GM23338 (cell line): ENCODE measurements around the gene MAP1LC3A. TPM values are rescaled to one million over a fixed set of nuclear protein-coding genes. Genes with fewer than 3 reads are reported as not detected.
A peak's percentile ranks its signal among the peaks of the same experiment; 100 is the strongest.

Source experiments
- ATAC-seq: fragments of 200-7000 bp; cut with Tn5 transposase; 3 replicates; pipeline ENCODE4 v1.9.1; 2020
- DNase-seq: peaks from one replicate; pipeline ENCODE4 v3.0.0-alpha.2; 2015; ENCODE audit warnings: low spot score
- H2AFZ ChIP-seq: fragments of 200-600 bp; sonication (generic); 2 replicates; pipeline ENCODE4 v1.8.0; 2016; ENCODE audit warnings: antibody characterized with exemption, mild to moderate bottlenecking, moderate library complexity
- H3F3A ChIP-seq: fragments of 200-600 bp; sonication (generic); replicated peaks from 2 replicates; pipeline ENCODE4 v1.8.0; 2017; ENCODE audit warnings: antibody characterized with exemption, mixed run types, low read depth
- H3K27ac ChIP-seq: fragments of 200-600 bp; sonication (generic); 2 replicates; pipeline ENCODE4 v1.6.1; 2016; ENCODE audit warnings: low read depth
- H3K27me3 ChIP-seq: fragments of 200-600 bp; sonication (generic); 2 replicates; pipeline ENCODE4 v1.8.0; 2016; ENCODE audit warnings: mild to moderate bottlenecking, mixed run types, moderate library complexity; ENCODE audit not compliant: insufficient read depth
- H3K36me3 ChIP-seq: fragments of 200-600 bp; sonication (generic); 2 replicates; pipeline ENCODE4 v1.8.0; 2016; ENCODE audit warnings: mild to moderate bottlenecking; ENCODE audit not compliant: insufficient read depth
- H3K4me1 ChIP-seq: fragments of 200-600 bp; sonication (generic); 2 replicates; pipeline ENCODE4 v1.8.0; 2016; ENCODE audit warnings: mild to moderate bottlenecking, moderate library complexity; ENCODE audit not compliant: insufficient read depth
- H3K4me2 ChIP-seq: fragments of 200-600 bp; sonication (generic); 2 replicates; pipeline ENCODE4 v1.7.1; 2017; ENCODE audit warnings: mixed run types
- H3K4me3 ChIP-seq: fragments of 200-600 bp; sonication (generic); 2 replicates; pipeline ENCODE4 v1.6.1; 2016; ENCODE audit warnings: mixed run types
- H3K79me2 ChIP-seq: fragments of 200-600 bp; sonication (generic); replicated peaks from 2 replicates; pipeline ENCODE4 v1.8.0; 2017; ENCODE audit warnings: mild to moderate bottlenecking; ENCODE audit not compliant: insufficient read depth
- H3K9me2 ChIP-seq: fragments of 200-600 bp; sonication (generic); 2 replicates; pipeline ENCODE4 v1.8.0; 2017; ENCODE audit not compliant: insufficient read depth
- H4K20me1 ChIP-seq: fragments of 200-600 bp; sonication (generic); replicated peaks from 2 replicates; pipeline ENCODE4 v1.8.0; 2017; ENCODE audit warnings: mild to moderate bottlenecking; ENCODE audit not compliant: insufficient read depth
- H3K27ac Mint-ChIP-seq: 2 replicates; pipeline ENCODE4 v1.8.0; 2020; ENCODE audit warnings: inconsistent platforms, mild to moderate bottlenecking, moderate library complexity, mixed read lengths
- H3K27me3 Mint-ChIP-seq: 3 replicates; pipeline ENCODE4 v1.8.0; 2022; ENCODE audit warnings: low read depth, mild to moderate bottlenecking, moderate library complexity, mixed read lengths, inconsistent platforms; ENCODE audit not compliant: insufficient read depth, poor library complexity
- H3K36me3 Mint-ChIP-seq: 3 replicates; pipeline ENCODE4 v1.8.0; 2021; ENCODE audit warnings: low read depth, mild to moderate bottlenecking, inconsistent platforms, moderate library complexity, mixed read lengths
- H3K4me1 Mint-ChIP-seq: 3 replicates; pipeline ENCODE4 v1.8.0; 2020; ENCODE audit warnings: mild to moderate bottlenecking, inconsistent platforms, mixed read lengths
- H3K4me3 Mint-ChIP-seq: 3 replicates; pipeline ENCODE4 v1.8.0; 2021; ENCODE audit warnings: moderate library complexity, mild to moderate bottlenecking, inconsistent platforms, mixed read lengths
- H3K9me3 Mint-ChIP-seq: 3 replicates; pipeline ENCODE4 v1.8.0; 2020; ENCODE audit warnings: moderate library complexity, mild to moderate bottlenecking, inconsistent platforms, mixed read lengths
- CREB1 ChIP-seq: fragments of 250-450 bp; sonication (Bioruptor Pico); IDR thresholded peaks from 2 replicates; pipeline ENCODE4 v1.5.0; 2020; ENCODE audit warnings: low read depth, mild to moderate bottlenecking, moderate library complexity
- EZH2 ChIP-seq: fragments of 200-600 bp; sonication (generic); IDR thresholded peaks from one replicate; pipeline ENCODE4 v1.8.0; 2017; ENCODE audit warnings: antibody characterized with exemption, mild to moderate bottlenecking, low read depth; ENCODE audit not compliant: unreplicated experiment
- EZH2phosphoT487 ChIP-seq: fragments of 200-600 bp; sonication (generic); IDR thresholded peaks from one replicate; pipeline ENCODE4 v1.8.1; 2018; ENCODE audit warnings: antibody characterized with exemption; ENCODE audit not compliant: unreplicated experiment
- JUNB ChIP-seq: IDR thresholded peaks from one replicate; pipeline ENCODE4 v1.6.1; 2016; ENCODE audit warnings: antibody characterized with exemption; ENCODE audit not compliant: unreplicated experiment
- POLR2AphosphoS5 ChIP-seq: IDR thresholded peaks from 2 replicates; pipeline ENCODE4 v1.6.1; 2016; ENCODE audit warnings: antibody characterized with exemption, low read depth
- ZNF331 ChIP-seq: fragments of 250-450 bp; sonication (Bioruptor Pico); IDR thresholded peaks from 2 replicates; pipeline ENCODE4 v1.5.0; 2020; ENCODE audit warnings: low read depth, mild to moderate bottlenecking, moderate library complexity
- polyA plus RNA-seq: library from polyadenylated mRNA; unstranded; fragments of >200 nt; fragmentation: Nextera tagmentation; extraction: Ambion mirVana; gene quantifications from 2 replicates; pipeline ENCODE4 v1.2.1, GENCODE V29; 2016
- total RNA-seq: library from RNA; depleted of rRNA; stranded (reverse); fragments of >200 nt; shearing (Covaris generic); gene quantifications from 2 replicates; pipeline ENCODE4 v1.2.3, GENCODE V29; 2014
- TF ChIP-seq, protein P1 (sequence below), 2 experiments: fragments of 200-600 bp in 1 of 2; sonication (generic) in 1 of 2; conservative IDR thresholded peaks; 2 replicates each; pipeline versions ENCODE4 v1.5.1 to v1.6.1; 2016 to 2017; ENCODE audit warnings: antibody characterized with exemption in 2 of 2, low read depth in 2 of 2, mild to moderate bottlenecking in 2 of 2, moderate library complexity in 1 of 2
- TF ChIP-seq, protein P2 (sequence below): IDR thresholded peaks from one replicate; pipeline ENCODE4 v1.6.1; 2018; ENCODE audit warnings: antibody characterized with exemption; ENCODE audit not compliant: unreplicated experiment
- TF ChIP-seq, protein P3 (sequence below): IDR thresholded peaks from 2 replicates; pipeline ENCODE4 v1.6.1; 2016; ENCODE audit warnings: antibody characterized with exemption

The MAP1LC3A gene
- total and polyA plus RNA-seq, 2 experiments from 2014 or later, result 15.2 to 15.9 TPM

DNA sequence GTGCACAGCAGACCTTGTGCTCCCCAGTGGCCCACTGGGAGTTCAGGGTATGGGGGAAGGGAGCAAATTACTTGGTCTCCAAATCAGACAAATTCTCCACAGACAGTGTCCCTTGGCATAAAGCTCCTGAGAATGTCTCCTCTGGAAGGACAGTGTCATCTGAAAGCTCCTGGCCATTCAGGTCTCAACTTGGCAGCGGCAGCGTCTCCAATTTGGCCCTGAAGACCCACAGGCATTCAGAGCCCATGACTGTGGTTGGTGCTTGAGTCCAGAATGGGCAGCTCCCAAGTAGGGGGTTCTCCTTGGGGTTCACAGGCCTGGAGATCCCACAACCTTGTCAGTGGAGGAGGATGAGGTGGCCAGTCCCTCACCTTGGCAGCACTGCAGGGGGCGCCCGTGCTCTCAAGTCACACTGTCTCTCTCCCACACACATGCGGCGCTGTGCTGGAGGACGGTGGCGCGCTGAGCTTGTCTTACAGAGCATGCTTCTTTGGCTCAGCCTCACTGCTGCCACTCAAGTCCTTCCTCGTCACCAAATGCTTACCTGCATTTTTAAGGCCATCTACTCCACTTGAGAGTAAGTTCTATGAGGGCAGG, 21.6 kb upstream of the MAP1LC3A start:
- H3K4me1 ChIP-seq, result no peaks in the 10 kb centered on the region
- peak; percentile 80 for DNase-seq
- H4K20me1 ChIP-seq, result no peaks in the 10 kb centered on the region; the same call in 1 of the 2 replicates
- H3K27me3 Mint-ChIP-seq, result peaks cover 9% of the 10 kb centered on the region
- peaks cover 45% of the 10 kb centered on the region for H3K36me3 Mint-ChIP-seq
- H3K27me3 ChIP-seq, result no peaks in the 10 kb centered on the region
- no peak overlapping the region for H3K4me2 ChIP-seq
- peak; percentile 86 for ATAC-seq
- H3K27ac ChIP-seq, result no peak overlapping the region
- H3K9me3 Mint-ChIP-seq, result no peaks in the 10 kb centered on the region
- H3F3A ChIP-seq, result 0 out of 2 replicates have a peak, but pooled peaks cover 4% of the 10 kb centered on the region
- no peak overlapping the region for H2AFZ ChIP-seq
- no peak overlapping the region for H3K4me3 ChIP-seq
- H3K36me3 ChIP-seq, result peaks cover 11% of the 10 kb centered on the region
- H3K9me2 ChIP-seq, result no peaks in the 10 kb centered on the region
- no peaks in the 10 kb centered on the region for H3K4me1 Mint-ChIP-seq
- H3K27ac Mint-ChIP-seq, result no peak overlapping the region
- TF ChIP-seq EZH2phosphoT487, result no peak
- TF ChIP-seq, protein P1, sequence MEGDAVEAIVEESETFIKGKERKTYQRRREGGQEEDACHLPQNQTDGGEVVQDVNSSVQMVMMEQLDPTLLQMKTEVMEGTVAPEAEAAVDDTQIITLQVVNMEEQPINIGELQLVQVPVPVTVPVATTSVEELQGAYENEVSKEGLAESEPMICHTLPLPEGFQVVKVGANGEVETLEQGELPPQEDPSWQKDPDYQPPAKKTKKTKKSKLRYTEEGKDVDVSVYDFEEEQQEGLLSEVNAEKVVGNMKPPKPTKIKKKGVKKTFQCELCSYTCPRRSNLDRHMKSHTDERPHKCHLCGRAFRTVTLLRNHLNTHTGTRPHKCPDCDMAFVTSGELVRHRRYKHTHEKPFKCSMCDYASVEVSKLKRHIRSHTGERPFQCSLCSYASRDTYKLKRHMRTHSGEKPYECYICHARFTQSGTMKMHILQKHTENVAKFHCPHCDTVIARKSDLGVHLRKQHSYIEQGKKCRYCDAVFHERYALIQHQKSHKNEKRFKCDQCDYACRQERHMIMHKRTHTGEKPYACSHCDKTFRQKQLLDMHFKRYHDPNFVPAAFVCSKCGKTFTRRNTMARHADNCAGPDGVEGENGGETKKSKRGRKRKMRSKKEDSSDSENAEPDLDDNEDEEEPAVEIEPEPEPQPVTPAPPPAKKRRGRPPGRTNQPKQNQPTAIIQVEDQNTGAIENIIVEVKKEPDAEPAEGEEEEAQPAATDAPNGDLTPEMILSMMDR (conservative IDR thresholded peaks at IDR 0.05; ENCODE audit: low read depth in 2 of 2), result peak; percentile 49 to 77
- no peaks in the 10 kb centered on the region for H3K79me2 ChIP-seq
- no peak overlapping the region for H3K4me3 Mint-ChIP-seq

DNA sequence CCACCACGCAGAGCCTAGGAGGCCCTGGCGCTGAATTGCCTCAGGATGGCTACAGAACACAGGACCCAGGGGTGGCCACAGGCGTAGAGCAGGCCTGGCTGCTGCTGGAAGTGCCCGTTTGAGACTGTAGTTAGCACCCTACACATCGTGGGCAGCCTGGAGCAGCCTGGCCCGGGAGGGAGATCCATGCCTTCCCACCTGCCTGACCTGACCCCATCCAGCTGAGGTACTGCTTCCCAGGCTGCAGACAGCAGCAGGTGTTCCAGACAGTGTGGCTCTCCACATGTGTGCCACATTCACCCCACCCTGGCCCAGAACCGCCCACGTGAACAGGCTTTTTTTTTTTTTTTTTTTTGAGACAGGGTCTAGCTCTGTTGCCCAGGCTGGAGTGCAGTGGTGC, 20.9 kb upstream of the MAP1LC3A start:
- Mint-ChIP-seq H3K36me3 (peaks cover 45% of the 10 kb centered on the region), H3K4me1 (no peaks in the 10 kb centered on the region), H3K27ac (no peak overlapping the region), H3K4me3 (no peak overlapping the region), H3K27me3 (peaks cover 9% of the 10 kb centered on the region), H3K9me3 (no peaks in the 10 kb centered on the region)
- DNase-seq (no peak), ATAC-seq (no peak)
- no peaks in the 10 kb centered on the region for H3K27me3 ChIP-seq
- H3K4me2 ChIP-seq, result no peak overlapping the region
- no peaks in the 10 kb centered on the region for H3K4me1 ChIP-seq
- H3K4me3 ChIP-seq, result no peak overlapping the region
- H3K36me3 ChIP-seq, result peaks cover 11% of the 10 kb centered on the region
- no peaks in the 10 kb centered on the region; the same call in 1 of the 2 replicates for H4K20me1 ChIP-seq
- H3K27ac ChIP-seq, result no peak overlapping the region
- H3F3A ChIP-seq, result 0 out of 2 replicates have a peak, but pooled peaks cover 4% of the 10 kb centered on the region
- H3K79me2 ChIP-seq, result no peaks in the 10 kb centered on the region
- H2AFZ ChIP-seq, result no peak overlapping the region
- no peaks in the 10 kb centered on the region for H3K9me2 ChIP-seq
- TF ChIP-seq ZNF331 (no peak), POLR2AphosphoS5 (no peak), EZH2 (no peak), CREB1 (no peak), JUNB (no peak)
- TF ChIP-seq, protein P1 (conservative IDR thresholded peaks at IDR 0.05; ENCODE audit: low read depth in 2 of 2), result no peak
- TF ChIP-seq, protein P2, sequence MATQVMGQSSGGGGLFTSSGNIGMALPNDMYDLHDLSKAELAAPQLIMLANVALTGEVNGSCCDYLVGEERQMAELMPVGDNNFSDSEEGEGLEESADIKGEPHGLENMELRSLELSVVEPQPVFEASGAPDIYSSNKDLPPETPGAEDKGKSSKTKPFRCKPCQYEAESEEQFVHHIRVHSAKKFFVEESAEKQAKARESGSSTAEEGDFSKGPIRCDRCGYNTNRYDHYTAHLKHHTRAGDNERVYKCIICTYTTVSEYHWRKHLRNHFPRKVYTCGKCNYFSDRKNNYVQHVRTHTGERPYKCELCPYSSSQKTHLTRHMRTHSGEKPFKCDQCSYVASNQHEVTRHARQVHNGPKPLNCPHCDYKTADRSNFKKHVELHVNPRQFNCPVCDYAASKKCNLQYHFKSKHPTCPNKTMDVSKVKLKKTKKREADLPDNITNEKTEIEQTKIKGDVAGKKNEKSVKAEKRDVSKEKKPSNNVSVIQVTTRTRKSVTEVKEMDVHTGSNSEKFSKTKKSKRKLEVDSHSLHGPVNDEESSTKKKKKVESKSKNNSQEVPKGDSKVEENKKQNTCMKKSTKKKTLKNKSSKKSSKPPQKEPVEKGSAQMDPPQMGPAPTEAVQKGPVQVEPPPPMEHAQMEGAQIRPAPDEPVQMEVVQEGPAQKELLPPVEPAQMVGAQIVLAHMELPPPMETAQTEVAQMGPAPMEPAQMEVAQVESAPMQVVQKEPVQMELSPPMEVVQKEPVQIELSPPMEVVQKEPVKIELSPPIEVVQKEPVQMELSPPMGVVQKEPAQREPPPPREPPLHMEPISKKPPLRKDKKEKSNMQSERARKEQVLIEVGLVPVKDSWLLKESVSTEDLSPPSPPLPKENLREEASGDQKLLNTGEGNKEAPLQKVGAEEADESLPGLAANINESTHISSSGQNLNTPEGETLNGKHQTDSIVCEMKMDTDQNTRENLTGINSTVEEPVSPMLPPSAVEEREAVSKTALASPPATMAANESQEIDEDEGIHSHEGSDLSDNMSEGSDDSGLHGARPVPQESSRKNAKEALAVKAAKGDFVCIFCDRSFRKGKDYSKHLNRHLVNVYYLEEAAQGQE, result no peak
- TF ChIP-seq, protein P3, sequence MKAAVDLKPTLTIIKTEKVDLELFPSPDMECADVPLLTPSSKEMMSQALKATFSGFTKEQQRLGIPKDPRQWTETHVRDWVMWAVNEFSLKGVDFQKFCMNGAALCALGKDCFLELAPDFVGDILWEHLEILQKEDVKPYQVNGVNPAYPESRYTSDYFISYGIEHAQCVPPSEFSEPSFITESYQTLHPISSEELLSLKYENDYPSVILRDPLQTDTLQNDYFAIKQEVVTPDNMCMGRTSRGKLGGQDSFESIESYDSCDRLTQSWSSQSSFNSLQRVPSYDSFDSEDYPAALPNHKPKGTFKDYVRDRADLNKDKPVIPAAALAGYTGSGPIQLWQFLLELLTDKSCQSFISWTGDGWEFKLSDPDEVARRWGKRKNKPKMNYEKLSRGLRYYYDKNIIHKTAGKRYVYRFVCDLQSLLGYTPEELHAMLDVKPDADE, result no peak
